Caco-2 (cell line): Measurements from ENCODE around the gene NPAS3. TPM values are rescaled to one million over a fixed set of nuclear protein-coding genes. Genes with fewer than 3 reads are reported as not detected.

Experiments used
- BruUV-seq: library from RNA; stranded (reverse); fragments of 400-500 nt; replicated peaks from 2 replicates; lab custom pipeline; 2021; lab: Mats Ljungman, UMichigan
- CTCF ChIA-PET: fragments of 300-600 bp; sonication (Branson Sonifier 250); formaldehyde crosslinking; loops from one replicate; lab custom pipeline; 2022; ENCODE audit warnings: antibody characterized with exemption; lab: Charles Lee
- POLR2A ChIA-PET: fragments of 300-600 bp; sonication (Branson Sonifier 250); formaldehyde crosslinking; loops from one replicate; lab custom pipeline; 2022; ENCODE audit warnings: antibody characterized with exemption; lab: Charles Lee
- DNase-seq, 2 experiments: peaks; one replicate each; pipeline versions ENCODE4 v3.0.0 to v3.0.0-alpha.2; 2020 to 2022
- H3K27me3 ChIP-seq: replicated peaks from 2 replicates; pipeline ENCODE4 v1.6.0; 2011; ENCODE audit warnings: low read length; ENCODE audit not compliant: control insufficient read depth, insufficient read depth
- H3K36me3 ChIP-seq: 2 replicates; pipeline ENCODE4 v1.5.1; 2011; ENCODE audit warnings: low read length; ENCODE audit not compliant: control insufficient read depth, insufficient read depth
- H3K4me1 ChIP-seq: fragments of 250-450 bp; sonication (Bioruptor Pico); 2 replicates; pipeline ENCODE4 v1.5.1; 2020; ENCODE audit warnings: mild to moderate bottlenecking
- H3K4me3 ChIP-seq: 2 replicates; pipeline ENCODE4 v1.5.1; 2011; ENCODE audit warnings: low read depth, mild to moderate bottlenecking, control low read depth, low read length
- H3K9me3 ChIP-seq: fragments of 250-450 bp; sonication (Bioruptor Pico); 2 replicates; pipeline ENCODE4 v1.5.1; 2020; ENCODE audit warnings: mild to moderate bottlenecking, moderate library complexity
- H3K27ac Mint-ChIP-seq: one replicate; pipeline ENCODE4 v1.8.0; 2022; ENCODE audit warnings: mixed read lengths; ENCODE audit not compliant: unreplicated experiment
- H3K27me3 Mint-ChIP-seq: one replicate; pipeline ENCODE4 v1.8.0; 2022; ENCODE audit warnings: mixed read lengths; ENCODE audit not compliant: insufficient read depth, unreplicated experiment
- H3K36me3 Mint-ChIP-seq: one replicate; pipeline ENCODE4 v1.8.0; 2022; ENCODE audit warnings: mild to moderate bottlenecking, mixed read lengths; ENCODE audit not compliant: insufficient read depth, unreplicated experiment
- H3K4me1 Mint-ChIP-seq: one replicate; pipeline ENCODE4 v1.8.0; 2022; ENCODE audit warnings: low read depth, mixed read lengths; ENCODE audit not compliant: unreplicated experiment
- H3K4me3 Mint-ChIP-seq: one replicate; pipeline ENCODE4 v1.8.0; 2022; ENCODE audit warnings: mild to moderate bottlenecking, moderate library complexity, mixed read lengths; ENCODE audit not compliant: unreplicated experiment
- H3K9me3 Mint-ChIP-seq: one replicate; pipeline ENCODE4 v1.8.0; 2022; ENCODE audit warnings: mixed read lengths; ENCODE audit not compliant: unreplicated experiment
- intact Hi-C: fragments of 100-400 bp; cut with micrococcal nuclease; formaldehyde crosslinking; loops from one replicate; pipeline ENCODE4 v1.10.0; 2022; ENCODE audit not compliant: unreplicated experiment
- total RNA-seq: library from RNA; stranded (reverse); gene quantifications from 2 replicates; pipeline ENCODE4 v1.2.3, GENCODE V29; 2022
- TF ChIP-seq, protein P1 (sequence below), 2 experiments: fragments of 200-600 bp in 1 of 2; IDR thresholded peaks; 1 replicate in 1 of 2; 2 replicates in 1 of 2; pipeline versions ENCODE4 v1.5.1 to v1.8.0; 2011 to 2022; ENCODE audit warnings: antibody characterized with exemption in 1 of 2, control low read depth in 1 of 2, inconsistent platforms in 1 of 2, low read depth in 1 of 2, low read length in 1 of 2, mild to moderate bottlenecking in 1 of 2, moderate library complexity in 1 of 2; ENCODE audit not compliant: insufficient read depth in 1 of 2, severe bottlenecking in 1 of 2, unreplicated experiment in 1 of 2

Gene NPAS3
- total RNA-seq, 1 experiment from 2014 or later = not detected

DNA sequence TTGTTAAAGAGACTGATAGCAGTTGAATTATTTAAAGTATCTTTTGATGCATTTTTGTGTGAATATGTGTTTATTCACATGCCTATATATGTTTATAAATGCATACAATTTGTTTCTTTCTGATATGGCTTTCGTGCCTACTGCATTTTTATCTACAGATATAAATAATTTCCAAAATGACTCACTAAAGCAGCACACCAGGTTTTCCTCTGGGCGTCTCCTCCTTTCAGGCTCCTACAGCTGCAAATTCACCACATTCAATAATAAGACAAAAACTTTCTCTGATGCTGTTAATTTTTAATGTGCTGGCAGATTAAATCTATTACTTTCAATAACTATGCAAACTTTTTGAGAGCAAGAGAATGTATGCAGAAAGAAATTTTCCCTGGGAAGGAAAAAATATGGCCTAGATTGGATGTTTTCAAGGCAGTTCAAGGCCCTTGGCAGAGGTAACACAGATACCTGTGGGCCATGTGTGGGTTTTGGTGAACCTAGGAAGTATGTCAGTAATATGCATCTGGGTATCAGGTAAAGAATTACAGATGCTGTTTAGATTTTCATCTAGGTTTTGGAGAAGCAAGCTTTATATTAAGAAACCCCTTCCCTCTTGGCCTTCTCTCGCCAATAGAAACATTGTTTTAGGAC is 630.4 kb downstream of the NPAS3 start:
- BruUV-seq = no TSS peak
- Mint-ChIP-seq H3K9me3 (peaks cover 6% of the 10 kb centered on the region), H3K27ac (no peak overlapping the region), H3K4me3 (no peak overlapping the region), H3K36me3 (no peaks in the 10 kb centered on the region), H3K27me3 (peaks cover 3% of the 10 kb centered on the region), H3K4me1 (peaks cover 19% of the 10 kb centered on the region)
- TF ChIP-seq, protein P1, sequence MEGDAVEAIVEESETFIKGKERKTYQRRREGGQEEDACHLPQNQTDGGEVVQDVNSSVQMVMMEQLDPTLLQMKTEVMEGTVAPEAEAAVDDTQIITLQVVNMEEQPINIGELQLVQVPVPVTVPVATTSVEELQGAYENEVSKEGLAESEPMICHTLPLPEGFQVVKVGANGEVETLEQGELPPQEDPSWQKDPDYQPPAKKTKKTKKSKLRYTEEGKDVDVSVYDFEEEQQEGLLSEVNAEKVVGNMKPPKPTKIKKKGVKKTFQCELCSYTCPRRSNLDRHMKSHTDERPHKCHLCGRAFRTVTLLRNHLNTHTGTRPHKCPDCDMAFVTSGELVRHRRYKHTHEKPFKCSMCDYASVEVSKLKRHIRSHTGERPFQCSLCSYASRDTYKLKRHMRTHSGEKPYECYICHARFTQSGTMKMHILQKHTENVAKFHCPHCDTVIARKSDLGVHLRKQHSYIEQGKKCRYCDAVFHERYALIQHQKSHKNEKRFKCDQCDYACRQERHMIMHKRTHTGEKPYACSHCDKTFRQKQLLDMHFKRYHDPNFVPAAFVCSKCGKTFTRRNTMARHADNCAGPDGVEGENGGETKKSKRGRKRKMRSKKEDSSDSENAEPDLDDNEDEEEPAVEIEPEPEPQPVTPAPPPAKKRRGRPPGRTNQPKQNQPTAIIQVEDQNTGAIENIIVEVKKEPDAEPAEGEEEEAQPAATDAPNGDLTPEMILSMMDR (IDR thresholded peaks at IDR 0.05; ENCODE audit: insufficient read depth in 1 of 2, low read depth in 1 of 2, low read length in 1 of 2, severe bottlenecking in 1 of 2, unreplicated experiment in 1 of 2) = no peak
- no peak for DNase-seq
- Histone ChIP-seq H3K27me3 (no peaks in the 10 kb centered on the region), H3K4me1 (peaks cover 21% of the 10 kb centered on the region; the same call in 1 of the 2 replicates), H3K4me3 (no peak overlapping the region), H3K9me3 (no peaks in the 10 kb centered on the region), H3K36me3 (no peaks in the 10 kb centered on the region)
- POLR2A ChIA-PET = no interaction called here
- CTCF ChIA-PET = no interaction called here
- intact Hi-C loops = no loop called here

DNA sequence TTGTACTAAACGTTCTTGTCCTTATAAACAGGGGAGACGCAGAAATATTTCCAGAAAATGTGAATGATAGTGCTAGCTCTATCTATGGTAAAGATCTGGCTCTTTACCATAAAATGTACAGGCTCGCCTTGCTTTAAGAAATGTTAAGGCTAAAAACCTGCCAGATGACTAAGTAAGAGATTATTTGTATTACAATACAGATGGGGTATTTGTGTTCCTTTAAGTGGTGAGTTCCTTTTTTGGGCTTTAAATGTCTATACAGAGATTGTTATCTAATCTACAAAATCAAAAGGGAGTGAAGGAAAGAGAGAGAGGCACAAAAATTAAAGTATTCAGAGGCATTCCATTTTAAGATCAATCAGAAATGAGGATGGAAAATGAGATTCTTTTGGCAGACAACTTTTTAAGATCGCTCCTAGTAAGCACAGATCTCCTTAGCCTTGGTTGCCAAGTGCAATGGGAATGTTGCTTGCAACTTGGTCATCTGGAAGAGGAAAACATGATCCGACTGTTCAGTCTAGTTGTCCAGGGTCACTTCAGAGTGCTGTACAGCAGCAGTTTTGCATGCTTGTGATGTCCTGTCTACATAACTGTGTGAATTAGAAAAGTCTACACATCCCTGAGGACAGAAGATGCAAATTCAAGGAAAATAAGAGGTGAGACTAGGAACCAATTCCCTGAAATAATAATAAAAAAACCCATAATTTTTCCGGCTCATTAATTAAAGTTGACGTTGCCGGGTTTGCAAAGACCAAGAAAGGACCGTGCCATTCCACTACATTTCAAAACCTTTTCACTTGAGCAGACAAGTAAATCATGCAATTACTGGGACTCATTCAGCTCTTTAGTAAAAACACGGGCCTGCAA is 631.4 kb downstream of the NPAS3 start:
- TF ChIP-seq, protein P1 (IDR thresholded peaks at IDR 0.05; ENCODE audit: insufficient read depth in 1 of 2, low read depth in 1 of 2, low read length in 1 of 2, severe bottlenecking in 1 of 2, unreplicated experiment in 1 of 2) = no peak

DNA sequence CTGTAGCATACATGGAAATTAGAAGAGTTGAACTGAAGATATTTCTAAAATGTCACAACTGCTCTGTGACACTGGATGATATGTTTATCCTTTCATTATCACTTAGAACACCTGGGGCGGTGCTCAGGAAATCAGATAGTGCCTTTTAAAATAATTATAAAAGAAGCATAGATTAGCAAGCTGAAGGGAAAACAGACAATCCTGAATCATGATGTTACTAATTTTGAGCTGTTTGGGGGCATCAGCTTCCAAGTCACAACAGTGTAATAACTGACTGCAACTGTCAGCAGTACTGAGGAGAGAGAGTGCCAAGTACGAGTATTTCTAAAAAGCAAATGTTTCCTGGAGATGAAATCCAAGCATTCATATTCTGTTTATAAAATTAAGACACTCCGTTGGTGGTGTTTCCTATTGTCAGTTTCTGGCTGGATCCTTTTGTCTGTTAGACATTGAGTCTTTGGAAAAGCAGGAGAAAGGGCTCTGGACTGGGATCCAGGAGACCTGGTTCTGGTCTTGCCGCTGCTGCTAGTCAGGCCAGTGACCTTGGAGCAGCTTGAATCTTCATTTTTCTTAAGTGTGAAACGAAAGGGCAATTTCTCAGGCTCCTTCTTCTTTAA is 632.1 kb downstream of the NPAS3 start:
- TF ChIP-seq, protein P1 (IDR thresholded peaks at IDR 0.05; ENCODE audit: insufficient read depth in 1 of 2, low read depth in 1 of 2, low read length in 1 of 2, severe bottlenecking in 1 of 2, unreplicated experiment in 1 of 2) = no peak
- intact Hi-C loops = no loop called here
- Mint-ChIP-seq H3K27me3 (no peaks in the 10 kb centered on the region), H3K4me3 (no peak overlapping the region), H3K9me3 (peaks cover 6% of the 10 kb centered on the region), H3K36me3 (no peaks in the 10 kb centered on the region), H3K27ac (no peak overlapping the region), H3K4me1 (peaks cover 19% of the 10 kb centered on the region)
- H3K27me3 ChIP-seq = no peaks in the 10 kb centered on the region
- ChIA-PET POLR2A (no interaction called here), CTCF (no interaction called here)
- no TSS peak for BruUV-seq
- H3K4me1 ChIP-seq = peaks cover 21% of the 10 kb centered on the region; the same call in 1 of the 2 replicates
- no peak overlapping the region for H3K4me3 ChIP-seq
- H3K36me3 ChIP-seq = no peaks in the 10 kb centered on the region
- no peak for DNase-seq
- H3K9me3 ChIP-seq = no peaks in the 10 kb centered on the region

More for the DNA sequence above, 631.4 kb downstream of the NPAS3 start:
- intact Hi-C loops = no loop called here
- ChIA-PET POLR2A (no interaction called here), CTCF (no interaction called here)
- Mint-ChIP-seq H3K4me1 (peaks cover 19% of the 10 kb centered on the region), H3K4me3 (no peak overlapping the region), H3K36me3 (no peaks in the 10 kb centered on the region), H3K27me3 (no peaks in the 10 kb centered on the region), H3K27ac (no peak overlapping the region), H3K9me3 (peaks cover 6% of the 10 kb centered on the region)
- DNase-seq = no peak
- peaks cover 21% of the 10 kb centered on the region; the same call in 1 of the 2 replicates for H3K4me1 ChIP-seq
- no peaks in the 10 kb centered on the region for H3K9me3 ChIP-seq
- no peak overlapping the region for H3K4me3 ChIP-seq
- H3K27me3 ChIP-seq = no peaks in the 10 kb centered on the region
- no peaks in the 10 kb centered on the region for H3K36me3 ChIP-seq
- BruUV-seq = no TSS peak
